HK-2 (cell line): ENCODE results near the gene NCKAP5.

Experiments
- DNase-seq: peaks from one replicate; pipeline ENCODE4 v3.0.0-alpha.2; 2018; ENCODE audit not compliant: unreplicated experiment

Gene NCKAP5

GRCh38 chr2:133266041-133266925, 302.0 kb downstream of the NCKAP5 start:
- no peak for DNase-seq

GRCh38 chr2:133265432-133265949, 302.8 kb downstream of the NCKAP5 start:
- DNase-seq: no peak

- no peak for DNase-seq
These were observed 303.3 kb downstream of the NCKAP5 start for GRCh38 chr2:133264989-133265401.

- DNase-seq: no peak
These were observed 305.4 kb downstream of the NCKAP5 start for GRCh38 chr2:133262893-133263292.

- no peak for DNase-seq
These were observed 312.9 kb downstream of the NCKAP5 start for GRCh38 chr2:133255360-133255759.

GRCh38 chr2:133253793-133254192, 314.5 kb downstream of the NCKAP5 start:
- no peak for DNase-seq

- no peak for DNase-seq
These were observed 315.4 kb downstream of the NCKAP5 start for GRCh38 chr2:133252780-133253355.

- DNase-seq: no peak
These were observed 318.9 kb downstream of the NCKAP5 start for GRCh38 chr2:133249362-133249761.

GRCh38 chr2:133248264-133248663, 320.0 kb downstream of the NCKAP5 start:
- no peak for DNase-seq

GRCh38 chr2:133247631-133248030, 320.6 kb downstream of the NCKAP5 start:
- DNase-seq: no peak

- DNase-seq: no peak
These were observed 327.1 kb downstream of the NCKAP5 start for GRCh38 chr2:133241224-133241571.

GRCh38 chr2:133240491-133241223, 327.6 kb downstream of the NCKAP5 start:
- DNase-seq: no peak

GRCh38 chr2:133235968-133236367, 332.3 kb downstream of the NCKAP5 start:
- DNase-seq: no peak

GRCh38 chr2:133232556-133232955, 335.7 kb downstream of the NCKAP5 start:
- no peak for DNase-seq

- DNase-seq: no peak
These were observed 337.0 kb downstream of the NCKAP5 start for GRCh38 chr2:133231264-133231663.

- no peak for DNase-seq
These were observed 338.3 kb downstream of the NCKAP5 start for GRCh38 chr2:133229974-133230373.

GRCh38 chr2:133223226-133223625, 345.0 kb downstream of the NCKAP5 start:
- DNase-seq: no peak

- DNase-seq: no peak
These were observed 346.9 kb downstream of the NCKAP5 start for GRCh38 chr2:133221398-133221797.

GRCh38 chr2:133218204-133218603, 350.1 kb downstream of the NCKAP5 start:
- no peak for DNase-seq

GRCh38 chr2:133215477-133215876, 352.8 kb downstream of the NCKAP5 start:
- DNase-seq: no peak

GRCh38 chr2:133213651-133214050, 354.6 kb downstream of the NCKAP5 start:
- peak; percentile 14 for DNase-seq

GRCh38 chr2:133209325-133209724, 358.9 kb downstream of the NCKAP5 start:
- DNase-seq: no peak
